HEK293 (cell line): Measurements from ENCODE around the gene LPAR6.

ENCODE experiments used
- CTCF ChIA-PET: fragments of 350-600 bp; formaldehyde crosslinking; extraction: SDS; loops from one replicate; lab custom pipeline; 2021; ENCODE audit warnings: antibody characterized with exemption; lab: Yijun Ruan, JAX
- POLR2A ChIA-PET: fragments of 300-600 bp; formaldehyde crosslinking; extraction: SDS; loops from one replicate; lab custom pipeline; 2020; ENCODE audit warnings: antibody characterized with exemption, inconsistent platforms; lab: Yijun Ruan, JAX
- H3K27ac ChIP-seq: fragments of 200-500 bp; sonication (Bioruptor generic); 2 replicates; pipeline ENCODE4 v1.5.1; 2014; ENCODE audit warnings: low read depth, low read length, control low read depth, inconsistent platforms; ENCODE audit errors: extremely low read depth
- H3K36me3 ChIP-seq, 2 experiments: fragments of 200-500 bp in 1 of 2; sonication (Bioruptor generic) in 1 of 2; 1 replicate in 1 of 2; 2 replicates in 1 of 2; pipeline ENCODE4 v1.5.1; 2014 to 2017; ENCODE audit warnings: inconsistent platforms in 2 of 2, low read length in 2 of 2; ENCODE audit not compliant: control insufficient read depth in 2 of 2, insufficient read depth in 1 of 2
- H3K4me1 ChIP-seq: fragments of 200-500 bp; sonication (Bioruptor generic); 2 replicates; pipeline ENCODE4 v1.5.1; 2014; ENCODE audit warnings: mild to moderate bottlenecking, low read length, inconsistent platforms; ENCODE audit not compliant: control insufficient read depth, insufficient read depth
- H3K4me3 ChIP-seq: 2 replicates; pipeline ENCODE4 v1.5.1; 2011; ENCODE audit warnings: low read depth, mild to moderate bottlenecking, control low read depth, low read length, moderate library complexity
- H3K9me3 ChIP-seq: fragments of 200-500 bp; sonication (Bioruptor generic); 2 replicates; pipeline ENCODE4 v1.5.1; 2014; ENCODE audit warnings: low read depth, low read length, inconsistent platforms; ENCODE audit not compliant: control insufficient read depth, insufficient read depth
- CTCF ChIP-seq: fragments of 450-650 bp; formaldehyde crosslinking; IDR thresholded peaks from 2 replicates; pipeline ENCODE4 v1.5.1; 2016; ENCODE audit warnings: missing biosample characterization, missing genetic modification characterization
- EGR2 ChIP-seq: fragments of 450-650 bp; formaldehyde crosslinking; IDR thresholded peaks from 2 replicates; pipeline ENCODE4 v1.5.1; 2016; ENCODE audit warnings: low read depth, missing biosample characterization, missing genetic modification characterization
- GLI2 ChIP-seq: fragments of 450-650 bp; formaldehyde crosslinking; IDR thresholded peaks from 2 replicates; pipeline ENCODE4; 2017; ENCODE audit warnings: missing biosample characterization, missing genetic modification characterization, low read depth, borderline replicate concordance
- KLF10 ChIP-seq: fragments of 450-650 bp; IDR thresholded peaks from 2 replicates; pipeline ENCODE4 v1.5.1; 2018; ENCODE audit warnings: missing biosample characterization, mild to moderate bottlenecking, missing genetic modification characterization
- PRDM4 ChIP-seq: fragments of 450-650 bp; formaldehyde crosslinking; IDR thresholded peaks from 2 replicates; pipeline ENCODE4 v1.5.1; 2017; ENCODE audit warnings: missing biosample characterization, missing genetic modification characterization
- SETDB1 ChIP-seq: IDR thresholded peaks from one replicate; pipeline ENCODE4 v1.6.1; 2017; ENCODE audit warnings: mild to moderate bottlenecking, low read length, moderate library complexity, mixed read lengths; ENCODE audit not compliant: insufficient read length
- TRIM28 ChIP-seq: IDR thresholded peaks from 2 replicates; pipeline ENCODE4 v1.6.1; 2011; ENCODE audit warnings: low read length, control low read depth, borderline replicate concordance
- YY1 ChIP-seq: fragments of 450-650 bp; formaldehyde crosslinking; IDR thresholded peaks from 2 replicates; pipeline ENCODE4 v1.5.1; 2018; ENCODE audit warnings: missing biosample characterization, missing genetic modification characterization
- ZFP37 ChIP-seq: fragments of 450-650 bp; formaldehyde crosslinking; IDR thresholded peaks from 2 replicates; pipeline ENCODE4 v1.5.1; 2016; ENCODE audit warnings: missing biosample characterization, missing genetic modification characterization
- ZNF114 ChIP-seq: fragments of 450-650 bp; formaldehyde crosslinking; IDR thresholded peaks from 2 replicates; pipeline ENCODE4 v1.5.0; 2017; ENCODE audit warnings: missing biosample characterization, missing genetic modification characterization
- ZNF366 ChIP-seq: fragments of 450-650 bp; formaldehyde crosslinking; conservative IDR thresholded peaks from 2 replicates; pipeline ENCODE4 v1.5.1; 2016; ENCODE audit warnings: missing biosample characterization, missing genetic modification characterization
- ZNF426 ChIP-seq: fragments of 450-650 bp; formaldehyde crosslinking; IDR thresholded peaks from 2 replicates; pipeline ENCODE4 v1.5.1; 2017; ENCODE audit warnings: missing biosample characterization, missing genetic modification characterization, mild to moderate bottlenecking, inconsistent platforms, moderate library complexity
- ZNF473 ChIP-seq: fragments of 450-650 bp; formaldehyde crosslinking; IDR thresholded peaks from 2 replicates; pipeline ENCODE4 v1.5.1; 2017; ENCODE audit warnings: missing biosample characterization, missing genetic modification characterization
- ZNF501 ChIP-seq: fragments of 450-650 bp; formaldehyde crosslinking; IDR thresholded peaks from 2 replicates; pipeline ENCODE4 v1.5.1; 2016; ENCODE audit warnings: missing biosample characterization, missing genetic modification characterization
- ZNF514 ChIP-seq: fragments of 450-650 bp; formaldehyde crosslinking; IDR thresholded peaks from 2 replicates; pipeline ENCODE4 v1.5.1; 2016; ENCODE audit warnings: missing biosample characterization, missing genetic modification characterization
- ZNF529 ChIP-seq: fragments of 450-650 bp; formaldehyde crosslinking; IDR thresholded peaks from 2 replicates; pipeline ENCODE4 v1.5.1; 2017; ENCODE audit warnings: missing genetic modification characterization, missing biosample characterization; ENCODE audit not compliant: insufficient replicate concordance
- ZNF549 ChIP-seq: fragments of 450-650 bp; IDR thresholded peaks from 2 replicates; pipeline ENCODE4 v1.5.1; 2018; ENCODE audit warnings: missing biosample characterization, missing genetic modification characterization, mild to moderate bottlenecking, inconsistent platforms, moderate library complexity
- ZNF585B ChIP-seq: fragments of 450-650 bp; formaldehyde crosslinking; IDR thresholded peaks from 2 replicates; pipeline ENCODE4 v1.5.1; 2016; ENCODE audit warnings: missing biosample characterization, missing genetic modification characterization
- ZNF596 ChIP-seq: fragments of 450-650 bp; IDR thresholded peaks from 2 replicates; pipeline ENCODE4 v1.5.0; 2018; ENCODE audit warnings: missing biosample characterization, mild to moderate bottlenecking, missing genetic modification characterization, moderate library complexity
- ZNF629 ChIP-seq: fragments of 450-650 bp; formaldehyde crosslinking; IDR thresholded peaks from 2 replicates; pipeline ENCODE4 v1.5.1; 2017; ENCODE audit warnings: missing biosample characterization, missing genetic modification characterization
- ZNF704 ChIP-seq: fragments of 450-650 bp; formaldehyde crosslinking; IDR thresholded peaks from 2 replicates; pipeline ENCODE4 v1.5.1; 2016; ENCODE audit warnings: missing biosample characterization, missing genetic modification characterization
- ZNF76 ChIP-seq: fragments of 450-650 bp; formaldehyde crosslinking; IDR thresholded peaks from 2 replicates; pipeline ENCODE4; 2016; ENCODE audit warnings: low read depth, missing biosample characterization, missing genetic modification characterization, borderline replicate concordance
- ZNF830 ChIP-seq: fragments of 450-650 bp; IDR thresholded peaks from 2 replicates; pipeline ENCODE4 v1.5.0; 2018; ENCODE audit warnings: missing biosample characterization, missing genetic modification characterization, low read depth, mild to moderate bottlenecking, moderate library complexity
- TF ChIP-seq, protein P1 (sequence below): fragments of 450-650 bp; formaldehyde crosslinking; IDR thresholded peaks from 2 replicates; pipeline ENCODE4 v1.5.1; 2016; ENCODE audit warnings: missing biosample characterization, missing genetic modification characterization

The LPAR6 gene

GRCh38 chr13:48411841-48412531 is 927 bp downstream of the LPAR6 start:
- H3K36me3 ChIP-seq: peaks cover 0 to 3% of the 10 kb centered on the region in 2 experiments; a peak in 2 of 3 replicates
- H3K4me1 ChIP-seq: peaks cover 5% of the 10 kb centered on the region; the same call in 1 of the 2 replicates
- no peaks in the 10 kb centered on the region for H3K9me3 ChIP-seq
- ChIA-PET CTCF (no interaction called here), POLR2A (no interaction called here)
- no peak overlapping the region; the same call in 1 of the 2 replicates for H3K27ac ChIP-seq
- TF ChIP-seq KLF10: no peak
- no peak for TF ChIP-seq ZNF366 (tag by site-specific recombination)
- TF ChIP-seq TRIM28: no peak
- no peak for TF ChIP-seq SETDB1
- no peak for TF ChIP-seq ZNF585B
- TF ChIP-seq, protein P1, sequence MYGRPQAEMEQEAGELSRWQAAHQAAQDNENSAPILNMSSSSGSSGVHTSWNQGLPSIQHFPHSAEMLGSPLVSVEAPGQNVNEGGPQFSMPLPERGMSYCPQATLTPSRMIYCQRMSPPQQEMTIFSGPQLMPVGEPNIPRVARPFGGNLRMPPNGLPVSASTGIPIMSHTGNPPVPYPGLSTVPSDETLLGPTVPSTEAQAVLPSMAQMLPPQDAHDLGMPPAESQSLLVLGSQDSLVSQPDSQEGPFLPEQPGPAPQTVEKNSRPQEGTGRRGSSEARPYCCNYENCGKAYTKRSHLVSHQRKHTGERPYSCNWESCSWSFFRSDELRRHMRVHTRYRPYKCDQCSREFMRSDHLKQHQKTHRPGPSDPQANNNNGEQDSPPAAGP (tag by site-specific recombination): no peak
- TF ChIP-seq ZFP37: no peak
- no peak for TF ChIP-seq ZNF473 (tag by site-specific recombination)
- TF ChIP-seq EGR2 (tag by site-specific recombination): no peak
- no peak for TF ChIP-seq ZNF549
- no peak for TF ChIP-seq ZNF514
- TF ChIP-seq ZNF114 (tag by site-specific recombination): no peak
- H3K4me3 ChIP-seq: peak overlapping the region; percentile 46

GRCh38 chr13:48411147-48411794 is 1.6 kb downstream of the LPAR6 start:
- Histone ChIP-seq H3K9me3 (no peaks in the 10 kb centered on the region), H3K4me1 (peaks cover 5% of the 10 kb centered on the region; the same call in 1 of the 2 replicates), H3K4me3 (peak overlapping the region; percentile 46), H3K36me3 (peaks cover 0 to 3% of the 10 kb centered on the region in 2 experiments; a peak in 2 of 3 replicates), H3K27ac (no peak overlapping the region)
- TF ChIP-seq CTCF: no peak
- TF ChIP-seq ZNF704 (tag by site-specific recombination): no peak
- TF ChIP-seq ZNF426 (tag by site-specific recombination): no peak
- no peak for TF ChIP-seq PRDM4 (tag by site-specific recombination)
- TF ChIP-seq ZNF596 (tag by site-specific recombination): no peak
- TF ChIP-seq SETDB1: no peak
- TF ChIP-seq ZNF529 (tag by site-specific recombination): no peak
- no peak for TF ChIP-seq ZNF830 (tag by site-specific recombination)
- no peak for TF ChIP-seq ZNF501 (tag by site-specific recombination)
- TF ChIP-seq ZNF76 (tag by site-specific recombination): no peak
- TF ChIP-seq YY1 (tag by site-specific recombination): no peak
- no peak for TF ChIP-seq ZNF629 (tag by site-specific recombination)
- no peak for TF ChIP-seq GLI2
- CTCF ChIA-PET: no interaction called here
- POLR2A ChIA-PET: no interaction called here
